GM19395 (cell line): Measurements from ENCODE around the gene DOCK2.
"Not testable (repeated sequence)": the region's sequence is repeated elsewhere in the genome, so short reads cannot be mapped to it uniquely, and the experiment has no call there.

Source experiments
- ATAC-seq: cut with Tn5 transposase; IDR thresholded peaks from one replicate; pipeline ENCODE4 v1.9.1; 2021; ENCODE audit warnings: mild to moderate bottlenecking, moderate library complexity; ENCODE audit not compliant: unreplicated experiment

DOCK2 gene

DNA sequence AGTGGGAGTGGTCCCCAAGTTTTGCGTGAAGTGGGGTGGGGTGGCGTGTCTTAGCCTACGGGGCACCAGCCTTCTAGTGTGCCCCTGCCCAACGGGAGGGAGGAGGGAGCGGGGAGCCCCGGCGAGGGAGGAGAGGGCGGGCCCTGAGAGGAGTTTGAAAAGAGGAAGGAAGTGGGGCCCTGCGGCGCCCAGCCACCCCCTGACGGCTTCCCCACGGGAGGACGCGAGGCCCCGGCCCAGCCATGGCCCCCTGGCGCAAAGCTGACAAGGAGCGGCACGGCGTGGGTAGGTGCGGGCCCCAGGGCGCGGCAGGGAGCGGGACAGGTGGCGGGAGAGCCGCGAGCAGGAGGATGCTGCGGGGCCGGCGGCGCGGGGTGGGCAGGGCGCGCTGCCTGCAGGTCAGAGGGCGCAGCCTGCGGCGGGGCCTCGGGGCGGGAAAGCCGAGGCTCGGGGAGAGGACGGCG lies at the start of gene DOCK2:
Gene DOCK2 (plus strand): TSS at position 191 of the 464 bp plus-strand sequence. CDS start 52 bp downstream, at position 243.
- ATAC-seq: peak; percentile 94

GRCh38 chr5:169590602-169591001 lies 46.5 kb upstream of the DOCK2 start:
- no peak for ATAC-seq

GRCh38 chr5:169591636-169592035 lies 45.4 kb upstream of the DOCK2 start:
- ATAC-seq: no peak

- no peak for ATAC-seq
Observed at GRCh38 chr5:169592937-169593650, 44.0 kb upstream of the DOCK2 start.

DNA sequence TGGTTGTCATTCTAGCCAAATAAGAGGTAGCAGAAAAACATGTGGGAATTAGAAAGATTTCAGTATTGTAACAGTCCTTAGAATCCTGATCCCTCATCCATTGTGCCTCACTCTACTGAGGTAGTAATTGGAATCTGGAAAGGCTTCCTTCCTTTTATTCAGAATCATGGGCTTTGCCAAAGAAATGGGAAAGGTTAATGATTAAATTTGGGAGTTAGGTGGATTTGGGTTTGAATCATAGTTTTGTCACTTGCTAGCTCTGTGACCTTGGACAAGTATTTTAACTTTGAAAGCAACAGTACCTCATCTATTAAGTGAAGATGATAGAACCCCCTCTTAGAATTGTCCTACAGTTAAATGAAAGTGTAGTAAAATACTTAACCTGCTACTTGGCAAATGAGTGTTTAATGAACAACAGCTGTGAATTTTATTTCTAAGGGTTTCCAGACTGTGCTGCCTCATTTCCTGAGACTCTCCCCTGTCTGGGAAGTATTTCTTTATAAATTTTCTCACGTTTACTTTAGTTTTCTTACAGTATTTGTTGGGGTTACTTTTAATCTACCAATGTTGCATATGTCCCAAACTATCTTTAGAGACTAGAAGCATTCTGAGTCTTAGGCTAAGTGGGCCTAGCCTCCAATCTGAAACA lies 41.8 kb upstream of the DOCK2 start:
- no peak for ATAC-seq

DNA sequence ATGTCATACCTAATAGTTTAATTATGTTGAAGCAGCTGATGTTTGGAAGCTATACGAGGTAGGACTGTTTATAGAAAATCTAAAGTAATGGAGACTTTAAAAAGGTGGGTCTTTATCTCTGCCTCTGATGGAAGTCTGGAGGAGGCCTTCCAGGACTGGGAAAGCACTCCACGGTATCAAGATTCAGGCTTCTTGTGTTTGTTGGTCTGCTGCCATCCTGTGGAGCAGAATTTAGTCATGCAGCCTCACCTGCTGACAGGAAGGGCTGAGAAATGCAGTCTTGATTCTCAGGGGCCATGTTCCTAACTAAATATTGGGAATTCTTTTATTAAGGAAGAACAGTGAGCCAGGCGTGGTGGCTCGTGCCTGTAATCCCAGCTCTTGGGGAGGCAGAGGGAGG lies 37.6 kb upstream of the DOCK2 start:
- ATAC-seq: no peak

GRCh38 chr5:169602535-169602934 lies 34.5 kb upstream of the DOCK2 start:
- no peak for ATAC-seq

DNA sequence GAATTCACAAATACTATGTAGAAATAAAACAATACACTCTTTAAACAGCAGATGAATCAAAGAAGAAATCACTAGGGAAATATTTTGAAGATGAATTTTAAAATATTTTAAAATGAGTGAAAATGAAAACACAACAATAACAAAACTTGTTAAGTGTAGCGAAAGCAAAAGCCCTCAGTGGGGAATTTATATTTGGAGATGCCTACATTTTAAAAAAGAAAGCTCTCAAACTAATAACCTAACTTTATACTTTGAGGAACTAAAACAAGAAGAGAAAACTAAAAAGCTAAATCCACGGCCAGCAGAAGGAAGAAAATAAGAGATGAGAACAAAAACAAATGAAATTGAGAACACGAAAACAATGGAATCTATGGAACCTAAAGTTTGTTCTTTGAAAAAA lies 30.8 kb upstream of the DOCK2 start:
- ATAC-seq: no peak

- ATAC-seq: no peak
Observed at GRCh38 chr5:169607882-169608281, 29.2 kb upstream of the DOCK2 start.

DNA sequence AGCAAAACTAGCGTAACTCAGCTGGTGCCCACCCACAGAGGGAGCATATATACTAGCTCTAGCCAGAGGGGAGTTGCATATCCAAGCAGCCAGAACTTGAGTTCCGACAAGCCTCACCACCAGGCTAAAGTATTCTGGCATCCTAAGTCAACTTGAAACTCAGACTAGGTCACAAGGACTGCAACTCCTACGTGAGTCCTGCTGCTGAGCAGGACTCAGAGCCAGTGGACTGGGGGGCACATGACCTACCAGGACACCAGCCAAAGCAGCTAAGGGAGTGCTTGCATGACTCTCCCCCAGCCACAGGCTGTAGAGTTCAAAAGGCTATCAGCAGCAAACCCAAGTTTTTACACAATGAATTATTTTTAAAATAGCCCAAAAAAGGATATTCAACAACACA lies 27.4 kb upstream of the DOCK2 start:
- no peak for ATAC-seq

- no peak for ATAC-seq
Observed at GRCh38 chr5:169610606-169611005, 26.5 kb upstream of the DOCK2 start.

DNA sequence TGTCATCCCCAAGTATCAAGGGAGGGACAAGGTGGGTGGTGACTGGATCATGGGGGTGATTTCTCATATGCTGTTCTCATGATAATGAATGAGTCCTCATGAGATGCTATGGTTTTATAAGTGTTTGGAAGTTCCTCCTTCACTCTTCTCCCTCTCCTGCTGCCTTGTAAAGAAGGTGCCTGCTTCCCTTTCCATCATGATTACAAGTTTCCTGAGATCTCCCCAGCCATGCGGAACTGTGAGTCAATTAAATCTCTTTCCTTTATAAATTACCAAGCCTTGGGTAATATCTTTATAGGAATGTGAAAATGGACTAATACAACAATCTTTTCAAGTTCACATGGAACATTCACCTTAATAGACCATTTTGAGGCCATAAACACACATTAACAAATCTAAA lies 21.5 kb upstream of the DOCK2 start:
- no peak for ATAC-seq

GRCh38 chr5:169624307-169624706 lies 12.8 kb upstream of the DOCK2 start:
- not testable (repeated sequence) for ATAC-seq

DNA sequence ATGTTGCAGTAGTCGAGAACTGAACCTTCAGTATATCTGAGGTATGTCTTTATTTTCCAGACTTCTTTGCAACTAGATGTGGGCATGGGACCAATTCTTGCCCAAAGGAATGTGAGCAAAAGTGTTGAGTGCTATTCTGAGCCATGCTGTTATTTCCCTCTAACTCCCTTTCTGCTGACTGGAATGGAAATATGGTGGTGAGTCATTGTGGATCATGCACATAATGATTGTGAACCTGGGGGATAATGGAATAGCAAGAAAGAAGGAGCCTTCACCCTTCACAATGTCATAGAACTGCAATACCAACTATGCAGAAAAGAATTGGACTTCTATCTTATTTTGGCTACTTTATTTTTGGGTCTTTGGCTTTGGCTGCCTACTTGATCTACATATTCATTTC lies 10.3 kb upstream of the DOCK2 start:
- ATAC-seq: no peak

DNA sequence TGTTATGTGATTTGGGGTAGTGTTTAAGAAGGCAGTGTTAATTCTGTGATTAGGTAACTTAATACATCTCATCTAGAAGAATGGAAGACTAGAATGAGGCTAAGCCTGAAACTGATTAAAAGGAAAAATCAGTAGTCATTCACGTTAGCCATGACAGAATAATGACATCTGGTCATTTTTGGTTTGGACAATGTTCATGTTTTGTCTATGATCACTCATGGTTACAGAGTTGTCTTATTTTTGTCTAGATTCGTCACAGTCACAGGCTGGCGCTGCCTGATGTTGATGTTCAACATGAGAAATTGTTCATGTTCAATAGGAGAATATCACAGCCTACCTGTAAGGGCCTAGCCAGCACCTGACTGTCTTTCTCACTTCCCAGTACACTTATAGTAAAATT lies 9.5 kb upstream of the DOCK2 start:
- no peak for ATAC-seq

- ATAC-seq: no peak
Observed at GRCh38 chr5:169628892-169629291, 8.2 kb upstream of the DOCK2 start.

GRCh38 chr5:169629847-169630548 lies 7.1 kb upstream of the DOCK2 start:
- ATAC-seq: no peak

DNA sequence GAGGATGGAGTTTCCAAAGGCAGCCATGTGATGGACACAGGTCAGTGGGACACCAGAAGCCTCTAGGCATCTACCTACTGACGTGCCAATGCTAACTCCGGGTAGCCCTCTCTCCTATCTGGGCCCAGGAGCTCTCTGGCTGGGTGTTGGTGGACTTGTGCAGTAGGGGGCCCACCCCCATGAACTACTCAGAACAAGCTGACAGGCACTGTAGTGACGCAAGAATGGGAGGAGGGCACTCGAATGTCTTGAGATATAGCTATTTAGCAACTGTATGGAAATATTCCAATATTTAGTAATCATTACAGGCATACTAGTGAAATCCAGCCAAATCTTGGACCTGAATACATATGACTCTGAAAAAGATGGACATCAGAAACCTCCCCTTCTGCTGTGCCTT lies 5.7 kb upstream of the DOCK2 start:
- no peak for ATAC-seq

GRCh38 chr5:169632946-169633345 lies 4.1 kb upstream of the DOCK2 start:
- ATAC-seq: no peak

DNA sequence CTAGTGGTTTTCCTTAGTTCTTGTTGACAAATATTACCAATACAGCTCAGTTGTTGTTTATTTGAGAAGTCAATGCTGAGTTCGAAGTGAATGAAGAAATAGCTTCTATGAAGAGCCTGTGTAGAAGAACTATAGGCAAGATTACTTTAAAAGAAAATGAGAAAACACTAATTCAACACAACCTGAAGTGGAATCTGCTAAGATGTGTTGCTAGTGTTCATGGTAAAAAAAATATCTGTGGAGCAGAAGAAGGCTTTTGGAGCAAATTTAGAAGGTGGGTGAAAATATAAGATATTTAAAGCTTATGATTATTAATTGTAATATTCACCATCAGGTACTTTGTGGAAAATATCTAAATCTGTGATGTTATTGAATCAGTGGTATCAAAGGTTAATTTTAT lies 2.5 kb upstream of the DOCK2 start:
- no peak for ATAC-seq

GRCh38 chr5:169635936-169636335 lies 1.1 kb upstream of the DOCK2 start:
- ATAC-seq: no peak

- ATAC-seq: no peak
Observed at GRCh38 chr5:169636477-169637084, 494 bp upstream of the DOCK2 start.
